Measurements from ENCODE around the gene BFSP1. TPM values are rescaled to one million over a fixed set of nuclear protein-coding genes. Genes with fewer than 3 reads are reported as not detected.

The BFSP1 gene
- total and polyA plus RNA-seq, 2 of the 8 experiments (the other 6 are each of a cell fraction or from before 2014, with no cell fraction given) = 1.5 to 2.5 TPM

DNA sequence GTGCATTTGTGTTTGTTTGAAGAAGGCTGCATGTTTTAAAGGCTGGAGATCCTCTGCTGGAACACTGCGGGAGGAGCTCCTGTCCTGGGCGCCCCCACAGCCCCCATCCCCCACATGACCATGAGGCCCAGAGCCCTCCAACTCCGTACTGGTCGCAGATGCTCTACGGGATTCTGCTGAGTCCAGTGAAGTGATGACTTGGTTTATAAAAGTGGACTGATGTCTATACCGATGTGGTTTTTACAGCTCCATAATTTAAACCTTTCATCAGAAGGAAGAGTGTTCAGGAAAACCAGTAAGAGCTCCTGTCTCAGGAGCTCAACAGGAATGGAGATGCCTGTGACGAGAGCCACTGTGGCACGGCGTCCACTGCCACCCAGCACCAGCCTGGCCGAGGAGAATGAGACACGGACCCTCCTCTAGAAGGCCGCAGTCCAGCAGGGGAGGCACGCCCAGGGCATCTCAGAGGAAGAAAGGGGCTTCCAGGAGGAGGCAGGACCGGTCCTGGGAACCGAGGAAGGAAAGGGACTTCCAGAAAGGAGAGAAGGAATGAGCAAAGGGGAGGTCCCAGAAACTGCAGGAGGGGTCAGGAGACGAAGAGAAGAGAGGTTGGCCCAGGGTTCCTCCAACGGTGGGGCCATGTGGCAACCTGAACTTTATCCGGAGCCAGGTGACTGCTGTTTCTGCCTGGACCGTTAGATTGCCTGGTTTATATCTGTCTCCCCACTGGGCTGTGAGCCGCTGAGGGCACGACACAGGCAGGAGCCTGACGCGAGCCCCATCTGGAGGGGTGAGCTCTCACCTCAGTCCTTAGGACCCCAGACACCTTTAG lies 26.9 kb downstream of the BFSP1 start (continued):
- TF ChIP-seq, protein P1, sequence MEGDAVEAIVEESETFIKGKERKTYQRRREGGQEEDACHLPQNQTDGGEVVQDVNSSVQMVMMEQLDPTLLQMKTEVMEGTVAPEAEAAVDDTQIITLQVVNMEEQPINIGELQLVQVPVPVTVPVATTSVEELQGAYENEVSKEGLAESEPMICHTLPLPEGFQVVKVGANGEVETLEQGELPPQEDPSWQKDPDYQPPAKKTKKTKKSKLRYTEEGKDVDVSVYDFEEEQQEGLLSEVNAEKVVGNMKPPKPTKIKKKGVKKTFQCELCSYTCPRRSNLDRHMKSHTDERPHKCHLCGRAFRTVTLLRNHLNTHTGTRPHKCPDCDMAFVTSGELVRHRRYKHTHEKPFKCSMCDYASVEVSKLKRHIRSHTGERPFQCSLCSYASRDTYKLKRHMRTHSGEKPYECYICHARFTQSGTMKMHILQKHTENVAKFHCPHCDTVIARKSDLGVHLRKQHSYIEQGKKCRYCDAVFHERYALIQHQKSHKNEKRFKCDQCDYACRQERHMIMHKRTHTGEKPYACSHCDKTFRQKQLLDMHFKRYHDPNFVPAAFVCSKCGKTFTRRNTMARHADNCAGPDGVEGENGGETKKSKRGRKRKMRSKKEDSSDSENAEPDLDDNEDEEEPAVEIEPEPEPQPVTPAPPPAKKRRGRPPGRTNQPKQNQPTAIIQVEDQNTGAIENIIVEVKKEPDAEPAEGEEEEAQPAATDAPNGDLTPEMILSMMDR (IDR thresholded peaks at IDR 0.05; ENCODE audit: control extremely low read depth in 1 of 3, insufficient read depth in 1 of 3, low read depth in 1 of 3, low read length in 3 of 3) = no peak
- no peak for TF ChIP-seq SIX5 (IDR thresholded peaks at IDR 0.05; ENCODE audit: low read depth, low read length)
- no peak for TF ChIP-seq KDM5A (IDR thresholded peaks at IDR 0.05; ENCODE audit: low read length)
- no peak for TF ChIP-seq SP4 (IDR thresholded peaks at IDR 0.05; ENCODE audit: low read length)
- no peak for TF ChIP-seq HDAC6 (IDR thresholded peaks at IDR 0.05; ENCODE audit: low read depth, low read length)
